IMR-90 (cell line): ENCODE results near the gene ARHGDIA.

Source experiments
- BHLHE40 ChIP-seq: fragments of 150-350 bp; IDR thresholded peaks from 2 replicates; pipeline ENCODE4 v1.6.1; 2016; ENCODE audit warnings: mild to moderate bottlenecking, low read depth, low read length
- CEBPB ChIP-seq: IDR thresholded peaks from 2 replicates; pipeline ENCODE4 v1.6.1; 2012; ENCODE audit warnings: low read depth, low read length, improper control_type of control experiment
- CHD1 ChIP-seq: IDR thresholded peaks from 2 replicates; pipeline ENCODE4 v1.6.1; 2012; ENCODE audit warnings: low read depth, low read length, improper control_type of control experiment
- CTCF ChIP-seq: conservative IDR thresholded peaks from 2 replicates; pipeline ENCODE4 v1.5.1; 2012; ENCODE audit warnings: mild to moderate bottlenecking, low read depth, low read length, improper control_type of control experiment
- MAZ ChIP-seq: IDR thresholded peaks from 2 replicates; pipeline ENCODE4 v1.6.1; 2012; ENCODE audit warnings: low read depth, mild to moderate bottlenecking, low read length, improper control_type of control experiment, moderate library complexity, borderline replicate concordance
- MXI1 ChIP-seq: IDR thresholded peaks from 2 replicates; pipeline ENCODE4 v1.6.1; 2012; ENCODE audit warnings: low read depth, mild to moderate bottlenecking, low read length, moderate library complexity, borderline replicate concordance
- NFE2L2 ChIP-seq: fragments of 150-350 bp; IDR thresholded peaks from 2 replicates; pipeline ENCODE4 v1.6.1; 2016; ENCODE audit warnings: low read depth, mild to moderate bottlenecking, low read length
- POLR2A ChIP-seq: IDR thresholded peaks from 2 replicates; pipeline ENCODE4 v1.6.1; 2012; ENCODE audit warnings: mild to moderate bottlenecking, low read depth, low read length
- RAD21 ChIP-seq: IDR thresholded peaks from 2 replicates; pipeline ENCODE4 v1.6.1; 2012; ENCODE audit warnings: low read length, improper control_type of control experiment
- RCOR1 ChIP-seq: IDR thresholded peaks from 2 replicates; pipeline ENCODE4 v1.6.1; 2012; ENCODE audit warnings: mild to moderate bottlenecking, low read length, improper control_type of control experiment; ENCODE audit not compliant: insufficient replicate concordance
- RFX5 ChIP-seq: IDR thresholded peaks from 2 replicates; pipeline ENCODE4 v1.8.0; 2012; ENCODE audit warnings: low read depth, mild to moderate bottlenecking, low read length, moderate library complexity
- USF2 ChIP-seq: fragments of 150-350 bp; IDR thresholded peaks from 2 replicates; pipeline ENCODE4 v1.6.1; 2017; ENCODE audit warnings: mild to moderate bottlenecking, antibody characterized with exemption, low read length, low read depth

- TF ChIP-seq POLR2A = no peak
- no peak for TF ChIP-seq USF2
- TF ChIP-seq CTCF = 0 out of 2 replicates have a peak, but pooled peaks have one; percentile 5
- no peak for TF ChIP-seq CEBPB
- no peak for TF ChIP-seq RCOR1
- TF ChIP-seq BHLHE40 = no peak
- no peak for TF ChIP-seq MAZ
- TF ChIP-seq RAD21 = no peak
- no peak for TF ChIP-seq RFX5
- TF ChIP-seq CHD1 = no peak
- no peak for TF ChIP-seq NFE2L2
- TF ChIP-seq MXI1 = no peak
Measured at GRCh38 chr17:81906476-81907218, 35.5 kb upstream of the ARHGDIA start.
